ENCODE data around the gene AR. TPM values are rescaled to one million over a fixed set of nuclear protein-coding genes. Genes with fewer than 3 reads are reported as not detected.

The AR gene
- polyA plus RNA-seq, 1 donor from 2014 or later = 1.1 TPM

- Histone ChIP-seq H3K4me3 (ENCODE audit: low read length) (no peak overlapping the region), H3K4me2 (ENCODE audit: low read length) (no peak overlapping the region), H4K20me1 (ENCODE audit: insufficient read depth) (no peaks in the 10 kb centered on the region), H3K9ac (ENCODE audit: low read length) (no peak overlapping the region), H3K9me3 (ENCODE audit: low read length) (no peaks in the 10 kb centered on the region), H3K36me3 (ENCODE audit: insufficient read depth, low read length) (no peaks in the 10 kb centered on the region), H3K27ac (ENCODE audit: low read length) (no peak overlapping the region), H3K27me3 (ENCODE audit: insufficient read depth, low read depth, low read length) (no peaks in the 10 kb centered on the region), H3K9me2 (ENCODE audit: insufficient read depth, low read length) (no peaks in the 10 kb centered on the region), H3F3A (ENCODE audit: insufficient read depth, low read length, poor library complexity, severe bottlenecking) (no peaks in the 10 kb centered on the region), H3K79me2 (replicated peaks; ENCODE audit: insufficient read depth, low read length) (no peaks in the 10 kb centered on the region), H2AFZ (ENCODE audit: low read depth, low read length) (no peak overlapping the region)
- no peak for TF ChIP-seq TAF1 (IDR thresholded peaks at IDR 0.05; ENCODE audit: low read depth)
- no peak for TF ChIP-seq SMC3 (conservative IDR thresholded peaks at IDR 0.05; ENCODE audit: poor library complexity)
- no peak for TF ChIP-seq POLR2AphosphoS5 (IDR thresholded peaks at IDR 0.05)
- TF ChIP-seq EZH2 (IDR thresholded peaks at IDR 0.05; ENCODE audit: borderline replicate concordance, insufficient read depth, low read length, poor library complexity, severe bottlenecking) = no peak
- TF ChIP-seq RAD21 (conservative IDR thresholded peaks at IDR 0.05) = no peak
- no peak for TF ChIP-seq CTCF (IDR thresholded peaks at IDR 0.05; ENCODE audit: poor library complexity, severe bottlenecking)
- no peak for TF ChIP-seq MXI1 (conservative IDR thresholded peaks at IDR 0.05; ENCODE audit: poor library complexity, severe bottlenecking)
- no peak for TF ChIP-seq REST (IDR thresholded peaks at IDR 0.05; ENCODE audit: borderline replicate concordance)
- TF ChIP-seq EP300 (conservative IDR thresholded peaks at IDR 0.05; ENCODE audit: poor library complexity, severe bottlenecking) = no peak
Measured at GRCh38 chrX:67610282-67610681, 66.5 kb downstream of the AR start.

- TF ChIP-seq REST (IDR thresholded peaks at IDR 0.05; ENCODE audit: borderline replicate concordance) (no peak), CTCF (IDR thresholded peaks at IDR 0.05; ENCODE audit: poor library complexity, severe bottlenecking) (no peak)
- no peaks in the 10 kb centered on the region for H3F3A ChIP-seq (ENCODE audit: insufficient read depth, low read length, poor library complexity, severe bottlenecking)
- no peak overlapping the region for H2AFZ ChIP-seq (ENCODE audit: low read depth, low read length)
- H4K20me1 ChIP-seq (ENCODE audit: insufficient read depth) = no peaks in the 10 kb centered on the region
- no peaks in the 10 kb centered on the region for H3K9me2 ChIP-seq (ENCODE audit: insufficient read depth, low read length)
- H3K4me2 ChIP-seq (ENCODE audit: low read length) = no peak overlapping the region
- no peak overlapping the region for H3K27ac ChIP-seq (ENCODE audit: low read length)
- H3K9ac ChIP-seq (ENCODE audit: low read length) = no peak overlapping the region
- no peaks in the 10 kb centered on the region for H3K9me3 ChIP-seq (ENCODE audit: low read length)
- H3K27me3 ChIP-seq (ENCODE audit: insufficient read depth, low read depth, low read length) = no peaks in the 10 kb centered on the region
- no peak overlapping the region for H3K4me3 ChIP-seq (ENCODE audit: low read length)
- H3K79me2 ChIP-seq (replicated peaks; ENCODE audit: insufficient read depth, low read length) = no peaks in the 10 kb centered on the region
- H3K36me3 ChIP-seq (ENCODE audit: insufficient read depth, low read length) = no peaks in the 10 kb centered on the region
Measured at GRCh38 chrX:67612231-67612630, 68.4 kb downstream of the AR start.

All from neural cell (in vitro differentiated cells).